ENCODE data around the gene ATP1B3.
"Not testable (repeated sequence)": the region's sequence is repeated elsewhere in the genome, so short reads cannot be mapped to it uniquely, and the experiment has no call there.

The ATP1B3 gene

GRCh38 chr3:141860766-141861513 is 15.5 kb upstream of the ATP1B3 start:
- DNase-seq (ENCODE audit: low read depth in 2 of 2): no peak

- DNase-seq (ENCODE audit: low read depth in 2 of 2): no peak
Measured at GRCh38 chr3:141862279-141862816, 14.1 kb upstream of the ATP1B3 start.

GRCh38 chr3:141863491-141863890 is 13.0 kb upstream of the ATP1B3 start:
- DNase-seq (ENCODE audit: low read depth in 2 of 2): no peak

GRCh38 chr3:141864281-141864970 is 12.0 kb upstream of the ATP1B3 start:
- DNase-seq (ENCODE audit: low read depth in 2 of 2): no peak

- DNase-seq (ENCODE audit: low read depth in 2 of 2): no peak
Measured at GRCh38 chr3:141865101-141865500, 11.3 kb upstream of the ATP1B3 start.

- DNase-seq (ENCODE audit: low read depth in 2 of 2): no peak
Measured at GRCh38 chr3:141870091-141870687, 6.3 kb upstream of the ATP1B3 start.

GRCh38 chr3:141875374-141875892 is 1.0 kb upstream of the ATP1B3 start:
- peak; percentile 71 to 74 for DNase-seq (ENCODE audit: low read depth in 2 of 2)

- peak in 1 of 2 donors; percentile 41 for DNase-seq (ENCODE audit: low read depth in 2 of 2)
Measured at GRCh38 chr3:141875893-141876380, 506 bp upstream of the ATP1B3 start.

GRCh38 chr3:141876891-141877621 is 613 bp downstream of the ATP1B3 start:
- DNase-seq (ENCODE audit: low read depth in 2 of 2): peak; percentile 44 to 57

GRCh38 chr3:141877911-141878310 is 1.5 kb downstream of the ATP1B3 start:
- DNase-seq (ENCODE audit: low read depth in 2 of 2): no peak

- no peak for DNase-seq (ENCODE audit: low read depth in 2 of 2)
Measured at GRCh38 chr3:141878326-141878725, 1.9 kb downstream of the ATP1B3 start.

- no peak for DNase-seq (ENCODE audit: low read depth in 2 of 2)
Measured at GRCh38 chr3:141878817-141879216, 2.4 kb downstream of the ATP1B3 start.

GRCh38 chr3:141881702-141882101 is 5.3 kb downstream of the ATP1B3 start:
- no peak for DNase-seq (ENCODE audit: low read depth in 2 of 2)

- DNase-seq (ENCODE audit: low read depth in 2 of 2): no peak
Measured at GRCh38 chr3:141887051-141887450, 10.6 kb downstream of the ATP1B3 start.

- not testable (repeated sequence) for DNase-seq (ENCODE audit: low read depth in 2 of 2)
Measured at GRCh38 chr3:141888548-141888947, 12.1 kb downstream of the ATP1B3 start.

- no peak for DNase-seq (ENCODE audit: low read depth in 2 of 2)
Measured at GRCh38 chr3:141894524-141895176, 18.2 kb downstream of the ATP1B3 start.

- no peak for DNase-seq (ENCODE audit: low read depth in 2 of 2)
Measured at GRCh38 chr3:141895731-141896130, 19.3 kb downstream of the ATP1B3 start.

- DNase-seq (ENCODE audit: low read depth in 2 of 2): no peak
Measured at GRCh38 chr3:141898908-141899307, 22.5 kb downstream of the ATP1B3 start.

GRCh38 chr3:141900343-141900742 is 23.9 kb downstream of the ATP1B3 start:
- DNase-seq (ENCODE audit: low read depth in 2 of 2): no peak

- no peak for DNase-seq (ENCODE audit: low read depth in 2 of 2)
Measured at GRCh38 chr3:141901914-141902313, 25.5 kb downstream of the ATP1B3 start.

GRCh38 chr3:141904203-141904602 is 27.8 kb downstream of the ATP1B3 start:
- DNase-seq (ENCODE audit: low read depth in 2 of 2): no peak

All from activated CD4-positive, alpha-beta T cell treated with anti-CD3 and anti-CD28 coated beads for 24 hours (primary cell).